ENCODE data around the gene SPATA12. TPM values are rescaled to one million over a fixed set of nuclear protein-coding genes. Genes with fewer than 3 reads are reported as not detected.
A peak's percentile ranks its signal among the peaks of the same experiment; 100 is the strongest.
"Not testable (repeated sequence)": the region's sequence is repeated elsewhere in the genome, so short reads cannot be mapped to it uniquely, and the experiment has no call there.

Gene SPATA12
- polyA plus RNA-seq, 10 donors, result 0.08 to 0.19 (median 0.09) TPM; not detected in 4

GRCh38 chr3:57083266-57083995, 23.0 kb downstream of the SPATA12 start:
- not testable (repeated sequence) for DNase-seq

- DNase-seq, result no peak
Measured at GRCh38 chr3:57085211-57085610, 24.7 kb downstream of the SPATA12 start.

GRCh38 chr3:57086201-57086600, 25.7 kb downstream of the SPATA12 start:
- DNase-seq, result no peak

DNA sequence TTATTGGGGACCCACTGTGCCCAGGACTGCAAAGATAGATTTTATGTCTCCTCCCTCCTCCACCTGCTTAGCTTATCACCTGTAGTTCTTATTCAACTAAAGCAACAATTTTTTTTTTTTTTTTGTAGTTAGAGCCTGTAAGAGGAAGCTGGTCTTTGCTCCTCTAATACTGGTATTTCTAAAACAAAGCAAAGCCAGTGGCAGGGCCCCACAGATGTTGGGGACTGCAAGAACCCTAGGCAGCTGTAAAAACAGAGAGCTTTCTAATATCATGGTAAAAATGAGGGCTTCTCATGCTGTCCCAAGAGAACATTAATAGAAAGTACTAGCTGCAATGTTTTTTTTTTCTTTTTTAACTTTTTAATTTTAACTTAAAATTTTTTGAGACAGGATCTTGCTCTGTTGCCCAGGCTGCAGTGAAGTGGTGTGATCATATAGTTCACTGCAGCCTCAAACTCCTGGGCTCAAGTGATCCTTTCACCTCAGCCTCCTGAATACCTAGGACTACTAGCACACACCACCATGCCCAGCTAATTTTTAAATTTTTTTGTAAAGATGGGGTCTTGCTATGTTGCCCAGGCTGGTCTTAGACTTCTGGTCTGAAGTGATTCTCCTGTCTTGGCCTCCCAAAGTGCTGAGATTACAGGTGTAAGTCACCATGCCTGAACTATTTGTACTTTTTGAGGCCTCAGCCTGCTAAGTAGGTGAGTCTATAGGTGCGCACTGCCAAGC, 27.1 kb downstream of the SPATA12 start:
- DNase-seq, result no peak

DNA sequence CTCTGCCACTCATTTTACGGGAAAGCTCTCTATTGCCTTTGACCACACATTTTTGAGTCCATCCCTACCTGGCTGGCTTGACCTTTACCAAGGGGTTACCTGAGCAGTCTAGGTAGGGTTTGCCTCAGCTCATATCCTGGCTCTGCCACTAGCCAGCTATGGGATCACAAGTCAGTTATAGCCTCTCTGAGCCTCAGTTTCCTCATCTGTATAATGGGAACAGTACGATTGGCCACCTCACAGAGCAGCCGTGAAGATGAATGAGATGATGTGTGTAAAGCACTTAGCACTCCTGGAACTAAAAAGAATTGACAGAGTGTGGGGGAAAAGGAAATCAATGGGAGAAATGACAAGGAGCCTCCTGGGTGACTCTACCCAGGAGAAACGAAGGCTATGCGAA, 28.0 kb downstream of the SPATA12 start:
- no peak for DNase-seq

DNA sequence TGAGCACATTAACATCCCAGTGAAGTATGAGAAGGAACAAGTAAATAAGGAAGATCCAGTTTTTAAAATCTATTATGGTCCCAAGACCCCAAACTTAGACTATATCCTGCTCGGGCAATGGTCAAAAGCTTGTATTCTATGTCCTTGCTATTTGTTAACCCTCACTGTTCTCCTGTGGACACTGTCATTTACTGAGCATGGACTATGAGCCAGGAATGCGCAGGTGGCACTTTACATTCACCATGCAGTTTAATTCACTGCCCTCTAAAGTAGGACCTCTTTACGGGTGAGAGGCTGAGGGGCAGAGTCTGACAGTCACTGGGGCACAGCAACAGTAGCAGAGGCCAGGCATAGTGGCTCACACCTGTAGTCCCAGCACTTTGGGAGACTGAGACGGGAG, 28.6 kb downstream of the SPATA12 start:
- no peak for DNase-seq

- peak in 2 of 3 donors; percentile 41 to 70 for DNase-seq
Measured at GRCh38 chr3:57091521-57092273, 31.2 kb downstream of the SPATA12 start.

DNA sequence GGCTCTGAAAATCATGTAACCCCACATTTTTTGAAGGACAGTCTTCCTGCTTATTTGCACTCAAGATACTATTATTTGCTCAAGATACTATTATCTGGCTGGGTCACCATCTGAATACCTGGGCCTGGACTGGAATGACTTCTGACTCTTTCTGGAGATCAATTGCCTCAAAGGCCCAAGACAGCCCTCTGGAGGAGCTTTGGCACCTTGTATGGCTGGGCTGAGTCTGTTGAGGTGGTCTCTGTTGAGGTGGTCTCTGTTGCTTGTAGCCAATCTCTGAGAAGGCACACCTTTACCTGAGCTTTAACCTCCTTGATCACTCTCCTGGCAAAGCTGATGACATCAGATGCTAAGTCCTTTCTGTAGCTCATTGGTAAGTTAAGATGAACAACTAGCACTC, 33.0 kb downstream of the SPATA12 start:
- DNase-seq, result no peak

- DNase-seq, result peak; percentile 56 to 86 (median 68)
Measured at GRCh38 chr3:57093971-57094535, 33.6 kb downstream of the SPATA12 start.

- peak; percentile 84 to 95 (median 85) for DNase-seq
Measured at GRCh38 chr3:57094575-57094974, 34.1 kb downstream of the SPATA12 start.

GRCh38 chr3:57095363-57095762, 34.9 kb downstream of the SPATA12 start:
- DNase-seq, result peak in 1 of 3 donors; percentile 51

- DNase-seq, result no peak
Measured at GRCh38 chr3:57097536-57097935, 37.1 kb downstream of the SPATA12 start.

GRCh38 chr3:57098418-57099310, 38.2 kb downstream of the SPATA12 start:
- DNase-seq, result no peak

GRCh38 chr3:57100046-57100695, 39.7 kb downstream of the SPATA12 start:
- peak; percentile 73 to 91 (median 78) for DNase-seq

DNA sequence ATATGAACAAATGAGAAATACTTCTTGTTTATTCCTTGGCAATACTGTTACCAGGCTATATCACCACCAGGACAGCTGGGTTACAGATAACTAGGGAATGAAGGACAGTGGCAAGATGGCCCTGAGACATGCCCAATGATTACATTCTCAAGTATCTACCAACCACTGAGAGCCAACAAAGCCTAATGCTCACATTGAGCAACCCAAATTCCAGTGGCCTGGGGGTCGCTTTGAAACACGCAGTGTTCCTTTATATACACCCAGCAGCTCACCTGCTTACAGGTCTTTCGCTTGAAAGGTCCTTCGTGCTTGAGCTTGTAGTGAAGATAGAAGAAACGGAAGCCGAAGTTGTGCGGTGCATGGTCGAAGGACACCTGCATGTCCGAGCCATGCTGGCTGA, 45.1 kb downstream of the SPATA12 start:
- no peak for DNase-seq

DNA sequence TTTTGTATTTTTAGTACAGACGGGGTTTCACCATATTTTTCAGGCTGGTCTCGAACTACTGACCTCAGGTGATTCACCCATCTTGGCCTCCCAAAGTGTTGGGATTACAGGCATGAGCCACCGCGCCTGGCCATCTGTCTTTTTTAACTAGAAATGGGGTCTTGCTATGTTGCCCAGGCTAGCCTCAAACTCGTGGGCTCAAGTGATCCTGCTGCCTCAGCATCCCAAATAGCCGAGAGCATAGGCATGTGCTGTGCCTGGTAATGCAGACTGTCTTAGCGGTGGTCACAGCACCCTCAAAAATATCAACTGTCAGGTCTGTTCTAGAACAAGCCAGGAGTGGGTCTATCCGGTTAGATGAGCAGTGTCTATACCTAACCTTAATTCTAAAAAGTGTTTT, 48.2 kb downstream of the SPATA12 start:
- no peak for DNase-seq

DNA sequence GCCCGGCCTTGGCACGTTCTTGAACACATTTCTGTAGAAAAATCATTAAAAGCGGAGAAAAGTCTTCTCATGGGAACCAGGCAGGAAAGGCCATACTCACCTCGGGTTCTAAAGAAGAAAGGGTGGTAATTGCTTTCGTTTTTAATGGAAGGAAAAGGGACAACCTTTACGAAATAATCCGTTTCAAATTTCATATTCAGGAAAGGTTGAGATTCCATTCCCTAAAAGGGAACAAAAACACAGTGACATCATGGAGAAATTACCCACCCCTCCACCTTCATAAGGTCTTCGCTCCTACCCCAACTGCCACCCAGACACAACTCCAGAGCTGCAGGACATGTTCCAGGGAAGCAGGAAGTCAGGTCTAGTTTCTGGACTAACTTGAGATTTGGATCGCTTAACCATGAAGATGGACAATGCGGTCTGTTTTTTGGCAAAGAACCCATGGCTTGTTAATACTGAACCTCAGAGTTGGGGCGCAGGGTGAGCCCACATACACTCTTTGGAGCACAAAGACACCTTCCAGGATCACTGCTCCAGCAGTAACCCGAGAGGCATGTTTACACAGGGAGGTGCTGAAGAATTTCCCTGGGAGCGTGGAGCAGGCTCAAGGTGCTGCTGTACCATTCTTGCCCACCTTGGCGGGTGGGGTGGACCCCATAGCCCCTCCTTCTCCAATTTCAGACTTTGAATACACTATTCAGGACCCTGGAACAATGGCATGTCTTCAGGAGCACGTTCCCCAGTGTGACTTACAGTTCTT, 49.2 kb downstream of the SPATA12 start:
- no peak for DNase-seq

GRCh38 chr3:57110214-57110613, 49.8 kb downstream of the SPATA12 start:
- DNase-seq, result no peak

DNA sequence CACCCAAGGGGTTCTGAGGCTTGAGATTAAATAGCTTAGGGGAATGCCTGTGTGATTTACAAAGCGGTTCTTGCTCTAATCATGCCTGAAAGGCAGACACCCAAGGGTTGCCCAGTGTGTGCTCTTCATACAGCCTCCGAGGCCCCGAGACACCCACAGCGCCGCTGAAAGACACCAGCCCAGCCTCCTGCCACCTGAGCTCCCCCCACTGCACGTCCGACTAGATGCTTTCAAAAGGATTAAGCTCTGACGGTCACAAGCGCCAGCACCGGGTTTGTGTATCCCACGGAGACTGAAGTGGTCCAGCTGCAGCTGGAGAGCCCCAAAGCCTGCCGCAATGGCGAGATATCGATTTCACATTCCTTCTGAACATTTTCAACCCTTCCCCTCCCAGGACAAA, 50.3 kb downstream of the SPATA12 start:
- peak in 2 of 3 donors; percentile 34 to 76 for DNase-seq

DNA sequence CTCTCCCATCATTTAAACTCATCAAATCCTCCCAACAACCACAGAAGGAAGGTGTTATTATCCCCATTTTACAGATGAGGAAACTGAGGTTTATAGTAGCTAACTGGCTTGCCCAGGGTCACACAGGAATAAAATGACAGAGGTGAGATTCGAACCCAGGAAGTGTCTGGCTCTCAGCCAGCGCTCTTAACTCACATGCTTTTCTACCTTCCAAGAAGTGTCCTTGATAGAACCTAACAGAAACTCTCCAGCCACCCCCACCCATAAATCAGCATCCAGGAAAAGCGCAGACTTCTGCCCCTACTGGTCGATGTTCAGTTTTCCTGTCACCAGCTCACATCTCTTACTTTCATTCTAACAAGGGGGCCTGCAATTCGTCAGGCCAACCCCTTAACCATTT, 51.7 kb downstream of the SPATA12 start:
- DNase-seq, result no peak

Measured in muscle of back (tissue), 11 donors.